Hepatocyte (in vitro differentiated cells): ENCODE results near the gene CARMIL3. TPM values are rescaled to one million over a fixed set of nuclear protein-coding genes. Genes with fewer than 3 reads are reported as not detected.

Experiments used
- DNase-seq: peaks from one replicate; pipeline ENCODE4 v3.0.0-alpha.2; 2016; ENCODE audit warnings: low spot score
- H2AFZ ChIP-seq: fragments of 200-600 bp; sonication (generic); 2 replicates; pipeline ENCODE4 v1.6.0; 2016; ENCODE audit warnings: antibody characterized with exemption, mild to moderate bottlenecking
- H3K27ac ChIP-seq: fragments of 200-600 bp; sonication (generic); 2 replicates; pipeline ENCODE4 v1.5.1; 2016; ENCODE audit warnings: mild to moderate bottlenecking
- H3K27me3 ChIP-seq: fragments of 200-600 bp; sonication (generic); 2 replicates; pipeline ENCODE4 v1.6.1; 2016
- H3K36me3 ChIP-seq: fragments of 200-600 bp; sonication (generic); replicated peaks from 2 replicates; pipeline ENCODE4 v1.5.1; 2016; ENCODE audit warnings: low read depth; ENCODE audit not compliant: insufficient read depth
- H3K4me1 ChIP-seq: fragments of 200-600 bp; sonication (generic); 2 replicates; pipeline ENCODE4 v1.5.1; 2016; ENCODE audit warnings: mild to moderate bottlenecking, moderate library complexity; ENCODE audit not compliant: insufficient read depth
- H3K4me2 ChIP-seq: fragments of 200-600 bp; sonication (generic); 2 replicates; pipeline ENCODE4 v1.6.0; 2016
- H3K4me3 ChIP-seq: fragments of 200-600 bp; sonication (generic); 2 replicates; pipeline ENCODE4 v1.5.1; 2016; ENCODE audit warnings: mild to moderate bottlenecking
- H3K79me2 ChIP-seq: fragments of 200-600 bp; sonication (generic); 2 replicates; pipeline ENCODE4 v1.6.0; 2017; ENCODE audit warnings: mild to moderate bottlenecking
- H3K9me2 ChIP-seq: fragments of 200-600 bp; sonication (generic); replicated peaks from 2 replicates; pipeline ENCODE4 v1.6.0; 2017; ENCODE audit warnings: mild to moderate bottlenecking; ENCODE audit not compliant: insufficient read depth
- H3K9me3 ChIP-seq: fragments of 200-600 bp; sonication (generic); 2 replicates; pipeline ENCODE4 v1.5.1; 2016; ENCODE audit warnings: low read depth, mild to moderate bottlenecking
- H4K20me1 ChIP-seq: fragments of 200-600 bp; sonication (generic); 2 replicates; pipeline ENCODE4 v1.6.0; 2016; ENCODE audit warnings: mild to moderate bottlenecking; ENCODE audit not compliant: insufficient read depth, poor library complexity, severe bottlenecking
- EZH2 ChIP-seq: fragments of 200-600 bp; sonication (generic); IDR thresholded peaks from 2 replicates; pipeline ENCODE4 v1.6.1; 2016; ENCODE audit warnings: antibody characterized with exemption, mild to moderate bottlenecking, borderline replicate concordance
- EZH2phosphoT487 ChIP-seq: fragments of 200-600 bp; sonication (generic); IDR thresholded peaks from one replicate; pipeline ENCODE4 v1.6.1; 2018; ENCODE audit warnings: antibody characterized with exemption, mild to moderate bottlenecking, low read depth, moderate library complexity; ENCODE audit not compliant: unreplicated experiment, severe bottlenecking
- WGBS: methylation state at CpG from one replicate; pipeline ENCODE4 v1.1.6; 2016; ENCODE audit warnings: low lambda C conversion rate; ENCODE audit errors: missing lambda C conversion rate; 5-methylcytosine and 5-hydroxymethylcytosine counted together
- polyA plus RNA-seq: library from polyadenylated mRNA; unstranded; fragments of >200 nt; fragmentation: Nextera tagmentation; extraction: Ambion mirVana; gene quantifications from 2 replicates; pipeline ENCODE4 v1.2.1, GENCODE V29; 2016
- total RNA-seq: library from RNA; depleted of rRNA; stranded (reverse); fragments of >200 nt; gene quantifications from 2 replicates; pipeline ENCODE4 v1.2.3, GENCODE V29; 2014
- TF ChIP-seq, protein P1 (sequence below): fragments of 200-600 bp; sonication (generic); IDR thresholded peaks from 2 replicates; pipeline ENCODE4 v1.5.1; 2016; ENCODE audit warnings: antibody characterized with exemption, mild to moderate bottlenecking; ENCODE audit not compliant: poor library complexity

The CARMIL3 gene
- total and polyA plus RNA-seq, 2 experiments from 2014 or later: 0.37 TPM; not detected in 1

DNA sequence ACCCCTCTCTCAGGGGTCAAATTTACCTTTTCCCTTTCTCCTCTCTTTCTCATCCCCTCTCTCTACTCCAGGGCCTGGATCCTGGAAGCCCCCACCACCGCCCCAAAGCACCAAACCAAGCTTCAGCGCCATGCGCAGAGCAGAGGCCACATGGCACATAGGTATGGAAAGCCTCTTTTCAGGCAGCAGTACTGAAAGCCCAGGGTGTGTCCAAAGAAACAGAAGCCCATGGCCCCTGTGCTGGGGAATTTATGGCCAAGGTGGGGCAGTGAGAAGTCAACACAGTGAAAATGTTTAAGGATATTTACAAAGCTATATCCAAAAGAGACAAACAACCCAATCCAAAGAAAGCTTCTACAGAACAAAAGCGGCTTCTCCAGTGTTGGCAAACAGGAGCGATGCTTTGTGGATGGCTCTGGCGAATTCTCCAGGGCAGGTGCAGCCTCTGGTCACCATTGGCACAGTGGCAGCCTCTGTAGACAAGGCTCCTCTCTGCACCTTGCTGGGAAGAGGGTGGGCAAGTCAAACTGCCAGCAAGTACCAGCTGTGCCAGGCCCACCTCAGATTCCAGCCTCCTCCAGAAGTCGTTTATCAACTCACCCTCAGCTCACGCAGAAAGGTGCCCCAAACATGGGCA lies 14.8 kb downstream of the CARMIL3 start:
- Histone ChIP-seq H4K20me1 (no peaks in the 10 kb centered on the region), H2AFZ (no peak overlapping the region), H3K9me2 (no peaks in the 10 kb centered on the region), H3K4me2 (peak overlapping the region; percentile 23), H3K36me3 (no peaks in the 10 kb centered on the region), H3K27me3 (peaks cover 3% of the 10 kb centered on the region), H3K79me2 (no peaks in the 10 kb centered on the region), H3K27ac (peak overlapping the region; percentile 72), H3K4me3 (no peak overlapping the region), H3K9me3 (no peaks in the 10 kb centered on the region), H3K4me1 (peaks cover 4% of the 10 kb centered on the region)
- 80% methylated on average over 8 of the region's 8 CpGs for WGBS
- DNase-seq: no peak
- TF ChIP-seq, protein P1, sequence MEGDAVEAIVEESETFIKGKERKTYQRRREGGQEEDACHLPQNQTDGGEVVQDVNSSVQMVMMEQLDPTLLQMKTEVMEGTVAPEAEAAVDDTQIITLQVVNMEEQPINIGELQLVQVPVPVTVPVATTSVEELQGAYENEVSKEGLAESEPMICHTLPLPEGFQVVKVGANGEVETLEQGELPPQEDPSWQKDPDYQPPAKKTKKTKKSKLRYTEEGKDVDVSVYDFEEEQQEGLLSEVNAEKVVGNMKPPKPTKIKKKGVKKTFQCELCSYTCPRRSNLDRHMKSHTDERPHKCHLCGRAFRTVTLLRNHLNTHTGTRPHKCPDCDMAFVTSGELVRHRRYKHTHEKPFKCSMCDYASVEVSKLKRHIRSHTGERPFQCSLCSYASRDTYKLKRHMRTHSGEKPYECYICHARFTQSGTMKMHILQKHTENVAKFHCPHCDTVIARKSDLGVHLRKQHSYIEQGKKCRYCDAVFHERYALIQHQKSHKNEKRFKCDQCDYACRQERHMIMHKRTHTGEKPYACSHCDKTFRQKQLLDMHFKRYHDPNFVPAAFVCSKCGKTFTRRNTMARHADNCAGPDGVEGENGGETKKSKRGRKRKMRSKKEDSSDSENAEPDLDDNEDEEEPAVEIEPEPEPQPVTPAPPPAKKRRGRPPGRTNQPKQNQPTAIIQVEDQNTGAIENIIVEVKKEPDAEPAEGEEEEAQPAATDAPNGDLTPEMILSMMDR: no peak
- TF ChIP-seq EZH2 (no peak), EZH2phosphoT487 (no peak)

DNA sequence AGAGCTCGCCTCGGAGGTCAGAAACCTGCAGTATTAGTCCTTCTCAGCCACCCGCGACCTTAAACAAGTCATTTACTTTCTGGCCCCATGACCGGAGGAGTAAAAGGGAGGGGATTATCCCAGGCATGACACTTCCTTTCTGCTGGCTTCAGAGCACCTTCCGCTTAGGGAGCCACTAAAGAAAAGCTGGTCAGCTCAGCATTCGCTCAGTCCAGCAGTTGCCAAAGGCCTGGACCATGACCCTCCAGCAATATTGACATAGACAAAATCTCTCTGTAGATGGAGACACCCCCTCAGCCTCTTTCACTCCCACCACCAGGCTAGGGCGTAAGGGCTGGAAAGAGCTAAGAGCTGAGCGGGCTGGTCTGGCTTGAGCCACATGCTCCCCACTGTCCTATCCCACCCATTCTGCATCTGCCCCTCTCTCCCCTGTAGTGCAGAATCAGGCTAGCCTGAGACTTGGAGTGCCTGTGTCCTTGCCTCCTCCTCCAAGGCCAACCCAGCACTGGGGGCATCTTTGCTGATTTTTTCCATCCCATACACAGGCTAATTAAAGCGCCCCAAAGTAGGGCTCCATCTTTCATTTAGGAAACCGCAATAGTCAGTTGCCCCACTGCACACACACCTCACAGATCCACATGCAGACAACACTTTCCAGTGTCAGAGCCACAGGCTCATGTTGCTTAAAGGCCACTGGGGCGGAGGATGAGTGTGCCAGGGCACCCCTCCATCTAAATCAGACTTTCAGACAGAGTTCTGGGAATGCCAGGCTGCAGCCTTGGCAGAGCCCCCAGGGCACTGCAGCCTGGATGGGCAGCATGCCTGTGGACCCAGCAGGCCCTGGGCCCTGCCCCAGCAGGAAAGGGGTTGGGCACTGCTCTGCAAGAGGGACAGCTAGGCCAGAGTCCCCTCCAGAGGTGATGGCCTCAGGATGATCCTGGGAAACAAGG lies 15.6 kb downstream of the CARMIL3 start:
- H2AFZ ChIP-seq: no peak overlapping the region
- H3K9me3 ChIP-seq: no peaks in the 10 kb centered on the region
- TF ChIP-seq EZH2 (no peak), EZH2phosphoT487 (no peak)
- TF ChIP-seq, protein P1: no peak
- no peaks in the 10 kb centered on the region for H3K36me3 ChIP-seq
- 79% methylated on average over 12 of the region's 12 CpGs for WGBS
- no peaks in the 10 kb centered on the region for H4K20me1 ChIP-seq
- H3K79me2 ChIP-seq: no peaks in the 10 kb centered on the region
- H3K4me2 ChIP-seq: peak overlapping the region; percentile 23
- H3K27ac ChIP-seq: peak overlapping the region; percentile 72
- no peaks in the 10 kb centered on the region for H3K9me2 ChIP-seq
- DNase-seq: peak; percentile 33
- peaks cover 3% of the 10 kb centered on the region for H3K27me3 ChIP-seq
- peaks cover 4% of the 10 kb centered on the region for H3K4me1 ChIP-seq
- H3K4me3 ChIP-seq: no peak overlapping the region

DNA sequence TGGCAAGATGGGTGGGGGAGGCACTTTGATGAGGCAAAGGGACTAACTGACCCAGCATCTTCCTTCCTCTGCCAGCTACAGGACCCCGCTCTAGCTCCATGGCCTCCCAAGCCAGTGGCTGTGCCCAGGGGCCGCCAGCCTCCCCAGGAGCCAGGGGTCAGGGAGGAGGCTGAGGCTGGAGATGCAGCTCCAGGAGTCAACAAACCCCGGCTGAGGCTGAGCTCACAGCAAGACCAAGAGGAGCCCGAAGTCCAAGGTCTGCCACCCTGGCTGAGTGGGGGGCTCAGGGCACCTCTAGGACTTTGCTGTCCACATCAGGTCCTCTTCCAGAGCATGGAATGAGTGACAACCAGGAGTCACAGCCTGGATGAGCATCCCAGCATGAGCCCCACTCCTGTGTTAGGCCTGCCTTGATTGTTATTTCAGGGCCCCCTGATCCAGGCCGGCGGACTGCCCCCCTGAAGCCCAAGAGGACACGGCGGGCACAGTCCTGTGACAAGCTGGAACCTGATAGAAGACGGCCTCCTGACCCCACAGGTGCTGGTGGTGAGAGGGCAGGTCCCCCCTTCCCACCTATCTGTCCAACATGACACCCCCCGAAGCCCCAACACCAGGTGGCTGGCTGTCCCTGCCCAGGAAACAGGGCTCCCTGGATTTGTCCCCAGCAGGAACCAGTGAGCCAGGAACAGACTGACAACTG lies 17.1 kb downstream of the CARMIL3 start:
- Histone ChIP-seq H3K27me3 (peaks cover 3% of the 10 kb centered on the region), H3K36me3 (no peaks in the 10 kb centered on the region), H4K20me1 (no peaks in the 10 kb centered on the region), H3K79me2 (no peaks in the 10 kb centered on the region), H3K9me2 (no peaks in the 10 kb centered on the region), H3K27ac (no peak overlapping the region), H3K4me2 (no peak overlapping the region), H3K4me3 (no peak overlapping the region), H2AFZ (no peak overlapping the region), H3K9me3 (no peaks in the 10 kb centered on the region), H3K4me1 (peaks cover 4% of the 10 kb centered on the region)
- no peak for DNase-seq
- WGBS: 86% methylated on average over 9 of the region's 10 CpGs
- no peak for TF ChIP-seq EZH2phosphoT487
- TF ChIP-seq EZH2: no peak
